Measurements from ENCODE around the gene TPRA1.
A peak's percentile ranks its signal among the peaks of the same experiment; 100 is the strongest.

Gene TPRA1

GRCh38 chr3:127549826-127550467 lies 40.6 kb downstream of the TPRA1 start:
- Histone ChIP-seq H3K4me1 (ENCODE audit: insufficient read depth, low read length) (peaks cover 6% of the 10 kb centered on the region), H3K4me3 (ENCODE audit: low read depth in 1 of 2, low read length in 2 of 2) (no peak overlapping the region), H3K27ac (ENCODE audit: low read depth, low read length) (no peak overlapping the region), H3K9ac (ENCODE audit: low read length) (no peak overlapping the region), H3K9me3 (ENCODE audit: low read length) (no peaks in the 10 kb centered on the region), H3K36me3 (ENCODE audit: insufficient read depth, low read length) (no peaks in the 10 kb centered on the region), H3K27me3 (ENCODE audit: control insufficient read depth in 1 of 2, insufficient read depth in 2 of 2, low read length in 2 of 2) (no peaks in the 10 kb centered on the region)

GRCh38 chr3:127547761-127548605 lies 42.5 kb downstream of the TPRA1 start:
- Histone ChIP-seq H3K27ac (ENCODE audit: low read depth, low read length) (no peak overlapping the region), H3K9me3 (ENCODE audit: low read length) (no peaks in the 10 kb centered on the region), H3K4me1 (ENCODE audit: insufficient read depth, low read length) (peaks cover 11% of the 10 kb centered on the region), H3K9ac (ENCODE audit: low read length) (no peak overlapping the region), H3K27me3 (ENCODE audit: control insufficient read depth in 1 of 2, insufficient read depth in 2 of 2, low read length in 2 of 2) (no peaks in the 10 kb centered on the region), H3K4me3 (ENCODE audit: low read depth in 1 of 2, low read length in 2 of 2) (peak overlapping the region; percentile 41 to 69), H3K36me3 (ENCODE audit: insufficient read depth, low read length) (no peaks in the 10 kb centered on the region)

- Histone ChIP-seq H3K27ac (ENCODE audit: low read depth, low read length) (no peak overlapping the region), H3K4me1 (ENCODE audit: insufficient read depth, low read length) (peaks cover 11% of the 10 kb centered on the region), H3K4me3 (ENCODE audit: low read depth in 1 of 2, low read length in 2 of 2) (peak overlapping the region; percentile 32 to 43), H3K9me3 (ENCODE audit: low read length) (no peaks in the 10 kb centered on the region), H3K9ac (ENCODE audit: low read length) (no peak overlapping the region), H3K27me3 (ENCODE audit: control insufficient read depth in 1 of 2, insufficient read depth in 2 of 2, low read length in 2 of 2) (no peaks in the 10 kb centered on the region), H3K36me3 (ENCODE audit: insufficient read depth, low read length) (no peaks in the 10 kb centered on the region)
Measured at GRCh38 chr3:127546970-127547733, 43.4 kb downstream of the TPRA1 start.

GRCh38 chr3:127546554-127546953 lies 44.0 kb downstream of the TPRA1 start:
- Histone ChIP-seq H3K27ac (ENCODE audit: low read depth, low read length) (no peak overlapping the region), H3K4me3 (ENCODE audit: low read depth in 1 of 2, low read length in 2 of 2) (no peak overlapping the region), H3K27me3 (ENCODE audit: control insufficient read depth in 1 of 2, insufficient read depth in 2 of 2, low read length in 2 of 2) (no peaks in the 10 kb centered on the region), H3K4me1 (ENCODE audit: insufficient read depth, low read length) (peaks cover 11% of the 10 kb centered on the region), H3K36me3 (ENCODE audit: insufficient read depth, low read length) (no peaks in the 10 kb centered on the region), H3K9me3 (ENCODE audit: low read length) (no peaks in the 10 kb centered on the region), H3K9ac (ENCODE audit: low read length) (no peak overlapping the region)

GRCh38 chr3:127545711-127546457 lies 44.6 kb downstream of the TPRA1 start:
- no peak overlapping the region for H3K4me3 ChIP-seq (ENCODE audit: low read depth in 1 of 2, low read length in 2 of 2)
- H3K27ac ChIP-seq (ENCODE audit: low read depth, low read length): no peak overlapping the region
- H3K27me3 ChIP-seq (ENCODE audit: control insufficient read depth in 1 of 2, insufficient read depth in 2 of 2, low read length in 2 of 2): no peaks in the 10 kb centered on the region
- no peaks in the 10 kb centered on the region for H3K36me3 ChIP-seq (ENCODE audit: insufficient read depth, low read length)
- H3K4me1 ChIP-seq (ENCODE audit: insufficient read depth, low read length): peaks cover 11% of the 10 kb centered on the region
- no peaks in the 10 kb centered on the region for H3K9me3 ChIP-seq (ENCODE audit: low read length)
- no peak overlapping the region for H3K9ac ChIP-seq (ENCODE audit: low read length)

GRCh38 chr3:127545216-127545615 lies 45.3 kb downstream of the TPRA1 start:
- H3K27me3 ChIP-seq (ENCODE audit: control insufficient read depth in 1 of 2, insufficient read depth in 2 of 2, low read length in 2 of 2): no peaks in the 10 kb centered on the region
- H3K36me3 ChIP-seq (ENCODE audit: insufficient read depth, low read length): no peaks in the 10 kb centered on the region
- no peak overlapping the region for H3K27ac ChIP-seq (ENCODE audit: low read depth, low read length)
- H3K9me3 ChIP-seq (ENCODE audit: low read length): no peaks in the 10 kb centered on the region
- no peak overlapping the region for H3K4me3 ChIP-seq (ENCODE audit: low read depth in 1 of 2, low read length in 2 of 2)
- H3K9ac ChIP-seq (ENCODE audit: low read length): no peak overlapping the region
- H3K4me1 ChIP-seq (ENCODE audit: insufficient read depth, low read length): peaks cover 11% of the 10 kb centered on the region

GRCh38 chr3:127544803-127545201 lies 45.7 kb downstream of the TPRA1 start:
- Histone ChIP-seq H3K9ac (ENCODE audit: low read length) (no peak overlapping the region), H3K36me3 (ENCODE audit: insufficient read depth, low read length) (no peaks in the 10 kb centered on the region), H3K27ac (ENCODE audit: low read depth, low read length) (no peak overlapping the region), H3K9me3 (ENCODE audit: low read length) (no peaks in the 10 kb centered on the region), H3K4me1 (ENCODE audit: insufficient read depth, low read length) (peaks cover 11% of the 10 kb centered on the region), H3K4me3 (ENCODE audit: low read depth in 1 of 2, low read length in 2 of 2) (no peak overlapping the region), H3K27me3 (ENCODE audit: control insufficient read depth in 1 of 2, insufficient read depth in 2 of 2, low read length in 2 of 2) (no peaks in the 10 kb centered on the region)

GRCh38 chr3:127544192-127544802 lies 46.2 kb downstream of the TPRA1 start:
- Histone ChIP-seq H3K9ac (ENCODE audit: low read length) (no peak overlapping the region), H3K4me1 (ENCODE audit: insufficient read depth, low read length) (peaks cover 11% of the 10 kb centered on the region)

GRCh38 chr3:127543441-127543840 lies 47.1 kb downstream of the TPRA1 start:
- H3K9ac ChIP-seq (ENCODE audit: low read length): no peak overlapping the region
- H3K4me3 ChIP-seq (ENCODE audit: low read depth in 1 of 2, low read length in 2 of 2): no peak overlapping the region
- H3K27ac ChIP-seq (ENCODE audit: low read depth, low read length): no peak overlapping the region
- H3K9me3 ChIP-seq (ENCODE audit: low read length): no peaks in the 10 kb centered on the region
- H3K4me1 ChIP-seq (ENCODE audit: insufficient read depth, low read length): peaks cover 11% of the 10 kb centered on the region
- no peaks in the 10 kb centered on the region for H3K27me3 ChIP-seq (ENCODE audit: control insufficient read depth in 1 of 2, insufficient read depth in 2 of 2, low read length in 2 of 2)
- no peaks in the 10 kb centered on the region for H3K36me3 ChIP-seq (ENCODE audit: insufficient read depth, low read length)

More at GRCh38 chr3:127544192-127544802, 46.2 kb downstream of the TPRA1 start:
- no peak overlapping the region for H3K4me3 ChIP-seq (ENCODE audit: low read depth in 1 of 2, low read length in 2 of 2)
- no peaks in the 10 kb centered on the region for H3K27me3 ChIP-seq (ENCODE audit: control insufficient read depth in 1 of 2, insufficient read depth in 2 of 2, low read length in 2 of 2)
- H3K27ac ChIP-seq (ENCODE audit: low read depth, low read length): no peak overlapping the region
- H3K9me3 ChIP-seq (ENCODE audit: low read length): no peaks in the 10 kb centered on the region
- no peaks in the 10 kb centered on the region for H3K36me3 ChIP-seq (ENCODE audit: insufficient read depth, low read length)

GRCh38 chr3:127542441-127542952 lies 48.0 kb downstream of the TPRA1 start:
- Histone ChIP-seq H3K27me3 (ENCODE audit: control insufficient read depth in 1 of 2, insufficient read depth in 2 of 2, low read length in 2 of 2) (no peaks in the 10 kb centered on the region), H3K9ac (ENCODE audit: low read length) (no peak overlapping the region), H3K27ac (ENCODE audit: low read depth, low read length) (no peak overlapping the region), H3K9me3 (ENCODE audit: low read length) (no peaks in the 10 kb centered on the region), H3K4me1 (ENCODE audit: insufficient read depth, low read length) (peaks cover 11% of the 10 kb centered on the region), H3K36me3 (ENCODE audit: insufficient read depth, low read length) (no peaks in the 10 kb centered on the region), H3K4me3 (ENCODE audit: low read depth in 1 of 2, low read length in 2 of 2) (no peak overlapping the region)

All from muscle layer of colon (tissue), 2 donors.